NT2/D1 (cell line): Measurements from ENCODE around the gene TM4SF4.

Experiments used
- SUZ12 ChIP-seq: IDR thresholded peaks from 2 replicates; pipeline ENCODE4 v1.6.1; 2011; ENCODE audit not compliant: insufficient read length, insufficient read depth; ENCODE audit errors: extremely low read depth
- YY1 ChIP-seq: IDR thresholded peaks from 2 replicates; pipeline ENCODE4 v1.6.1; 2011; ENCODE audit not compliant: insufficient read length, insufficient read depth
- ZNF274 ChIP-seq: IDR thresholded peaks from 2 replicates; pipeline ENCODE4 v1.6.1; 2011; ENCODE audit warnings: mild to moderate bottlenecking, low read depth, low read length

DNA sequence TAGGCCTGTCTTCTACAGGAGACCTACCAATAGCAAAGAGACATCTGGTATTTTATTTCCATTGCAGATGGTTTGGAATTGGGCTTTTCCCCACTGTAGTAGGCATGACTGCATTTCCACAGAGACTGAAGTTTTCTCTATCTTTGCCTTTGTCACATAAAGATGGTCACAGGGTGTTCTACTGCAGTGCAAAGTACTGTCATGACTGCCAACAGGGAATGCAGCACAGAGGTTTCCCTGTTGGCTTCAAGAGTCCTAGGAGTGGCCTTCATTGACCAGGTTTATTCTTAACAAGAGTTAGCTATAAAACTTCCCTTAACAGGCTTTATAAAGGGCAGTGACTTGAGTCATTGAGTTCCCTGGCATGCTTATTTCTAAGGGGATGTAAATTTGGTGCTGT, 36.8 kb upstream of the TM4SF4 start:
- TF ChIP-seq ZNF274: no peak
- TF ChIP-seq YY1: no peak
- TF ChIP-seq SUZ12: no peak
